Measurements from ENCODE around the gene CARD6. TPM values are rescaled to one million over a fixed set of nuclear protein-coding genes. Genes with fewer than 3 reads are reported as not detected.
A peak's percentile ranks its signal among the peaks of the same experiment; 100 is the strongest.
"Not testable (repeated sequence)": the region's sequence is repeated elsewhere in the genome, so short reads cannot be mapped to it uniquely, and the experiment has no call there.

Gene CARD6
- polyA plus RNA-seq, 2 of the 4 experiments (the other 2 are of a cell fraction): 5.2 to 5.7 TPM

GRCh38 chr5:40825461-40826043 is 15.6 kb upstream of the CARD6 start:
- H3K4me1 ChIP-seq, FAIRE-seq: not testable (repeated sequence)

GRCh38 chr5:40826489-40827187 is 14.5 kb upstream of the CARD6 start:
- no peak for TF ChIP-seq ZFP36 (IDR thresholded peaks at IDR 0.05; ENCODE audit: borderline replicate concordance, partially characterized antibody)
- TF ChIP-seq ZC3H11A (IDR thresholded peaks at IDR 0.05): no peak
- no peak for TF ChIP-seq HDAC2 (IDR thresholded peaks at IDR 0.05)
- no peak for TF ChIP-seq CBX2 (IDR thresholded peaks at IDR 0.05; ENCODE audit: borderline replicate concordance, low read depth)
- TF ChIP-seq RARB (CRISPR knock-in tag; IDR thresholded peaks at IDR 0.05): 0 out of 2 replicates have a peak, but pooled peaks have one; percentile 6
- TF ChIP-seq POLR2AphosphoS2 (conservative IDR thresholded peaks at IDR 0.05; ENCODE audit: low read length): peak; percentile 41; the same call in 1 of the 2 replicates
- no peak for TF ChIP-seq TP53 (CRISPR knock-in tag; IDR thresholded peaks at IDR 0.05)
- no peak overlapping the region for H3K4me3 ChIP-seq
- FAIRE-seq (no peak), DNase-seq (ENCODE audit: low read depth in 1 of 2, low spot score in 1 of 2) (no peak), ATAC-seq (no peak)
- no peaks in the 10 kb centered on the region for H3K9me3 ChIP-seq
- H3K4me1 ChIP-seq: peaks cover 19% of the 10 kb centered on the region
- POLR2A ChIA-PET: interaction anchor here (1.0 kb wide), 1 partner anchor 8 kb away, joined by 5 read pairs; the partner anchor contains the start of gene RPL37
- no peak overlapping the region for H3K27ac ChIP-seq
- CTCF ChIA-PET: interaction anchor here (1.0 kb wide), 1 partner anchor 71 kb away, joined by 3 read pairs; the partner anchor contains the start of gene TTC33
- H3K4me2 ChIP-seq: no peak overlapping the region
- WGBS (ENCODE audit: missing lambda C conversion rate): 93% methylated on average over 5 of the region's 5 CpGs

More at GRCh38 chr5:40825461-40826043, 15.6 kb upstream of the CARD6 start:
- H3K4me3 ChIP-seq; H3K4me2 ChIP-seq; H3K9me3 ChIP-seq; DNase-seq (ENCODE audit: low read depth in 1 of 2, low spot score in 1 of 2); H3K27ac ChIP-seq; TF ChIP-seq FOSL2 (IDR thresholded peaks at IDR 0.05): not testable (repeated sequence)
- CTCF ChIA-PET: interaction anchor here (1.0 kb wide), 1 partner anchor 70 kb away, joined by 3 read pairs; the partner anchor contains the start of gene TTC33
- 96% methylated on average over 11 of the region's 11 CpGs for WGBS (ENCODE audit: missing lambda C conversion rate)
- POLR2A ChIA-PET: interaction anchor here (1.0 kb wide), 1 partner anchor 10 kb away, joined by 3 read pairs; the partner anchor contains the start of gene RPL37
- peak; percentile 95; the same call in 1 of the 2 replicates for TF ChIP-seq POLR2AphosphoS2 (conservative IDR thresholded peaks at IDR 0.05; ENCODE audit: low read length)
- peak; percentile 80; the same call in 1 of the 2 replicates for TF ChIP-seq HOXA7 (CRISPR knock-in tag; IDR thresholded peaks at IDR 0.05)
- TF ChIP-seq FOSB (CRISPR knock-in tag; IDR thresholded peaks at IDR 0.05): peak; percentile 87
- 0 out of 2 replicates have a peak, but pooled peaks have one; percentile 51 for TF ChIP-seq ATOH8 (CRISPR knock-in tag; IDR thresholded peaks at IDR 0.05; ENCODE audit: low read depth)
- TF ChIP-seq TFCP2L1 (CRISPR knock-in tag; IDR thresholded peaks at IDR 0.05): 0 out of 2 replicates have a peak, but pooled peaks have one; percentile 82
- TF ChIP-seq FOSL2 (CRISPR knock-in tag; IDR thresholded peaks at IDR 0.05): 0 out of 2 replicates have a peak, but pooled peaks have one; percentile 23
- peak; percentile 78 for TF ChIP-seq RARB (CRISPR knock-in tag; IDR thresholded peaks at IDR 0.05)
- peak; percentile 87; the same call in 1 of the 2 replicates for TF ChIP-seq TP53 (CRISPR knock-in tag; IDR thresholded peaks at IDR 0.05)
- ATAC-seq: peak; percentile 28 to 36; a peak in 5 of 6 replicates

- 92% methylated on average over 14 of the region's 14 CpGs for WGBS (ENCODE audit: missing lambda C conversion rate)
- ChIA-PET CTCF (no interaction called here), POLR2A (interaction anchor here (0.7 kb wide), 1 partner anchor 40 kb away, joined by 4 read pairs; no protein-coding TSS in a partner anchor)
- no peaks in the 10 kb centered on the region for H3K9me3 ChIP-seq
- ATAC-seq (no peak), DNase-seq (ENCODE audit: low read depth in 1 of 2, low spot score in 1 of 2) (no peak), FAIRE-seq (no peak)
- no peak overlapping the region for H3K4me2 ChIP-seq
- no peak overlapping the region for H3K4me3 ChIP-seq
- peak; percentile 25; the same call in 1 of the 2 replicates for TF ChIP-seq REST (IDR thresholded peaks at IDR 0.05)
- TF ChIP-seq SREBF2 (IDR thresholded peaks at IDR 0.05): no peak
- TF ChIP-seq HOXA7 (CRISPR knock-in tag; IDR thresholded peaks at IDR 0.05): peak; percentile 58
- H3K27ac ChIP-seq: no peak overlapping the region
- H3K4me1 ChIP-seq: peaks cover 26% of the 10 kb centered on the region
Measured at GRCh38 chr5:40827188-40827977, 13.8 kb upstream of the CARD6 start.

All from A549 (cell line).